OCI-LY1 (cell line): ENCODE measurements around the gene ATP8A2.

Experiments
- CTCF ChIP-seq: fragments of 200-600 bp; sonication (generic), shearing (Covaris generic); IDR thresholded peaks from 2 replicates; pipeline ENCODE4 v1.5.1; 2017; ENCODE audit warnings: mild to moderate bottlenecking, antibody characterized with exemption, low read length, moderate library complexity, mixed read lengths
- EZH2 ChIP-seq: fragments of 200-600 bp; sonication (generic), shearing (Covaris generic); IDR thresholded peaks from 2 replicates; pipeline ENCODE4 v1.8.0; 2017; ENCODE audit warnings: borderline replicate concordance, mixed run types, mild to moderate bottlenecking, antibody characterized with exemption, low read length, moderate library complexity, mixed read lengths

GRCh38 chr13:25886438-25887214 lies 514.9 kb downstream of the ATP8A2 start:
- no peak for TF ChIP-seq CTCF
- no peak for TF ChIP-seq EZH2
